MV-4-11 (cell line): ENCODE measurements around the gene CDV3.
A peak's percentile ranks its signal among the peaks of the same experiment; 100 is the strongest.

Source experiments
- DNase-seq: peaks from one replicate; lab custom pipeline; 2025; lab: John Stamatoyannopoulos, UW

Gene CDV3

DNA sequence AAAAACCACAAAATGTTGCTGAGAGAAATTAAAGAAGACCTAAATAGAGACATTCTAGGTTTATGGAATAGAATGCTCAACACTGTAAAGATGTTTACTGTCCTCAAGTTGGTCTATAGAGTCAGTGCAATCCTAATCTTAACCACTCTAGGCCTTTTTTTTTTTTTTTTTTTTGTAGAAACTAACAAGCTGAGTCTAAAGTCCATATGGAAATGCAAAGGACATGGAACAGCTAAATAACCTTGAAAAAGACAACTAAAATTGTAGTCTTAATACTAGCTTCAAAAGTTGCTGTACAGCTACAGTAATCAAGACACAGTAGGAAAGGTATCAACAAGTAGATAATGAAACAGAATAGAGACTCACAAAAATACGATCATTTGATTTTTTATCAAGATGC is 32.9 kb downstream of the CDV3 start:
- no peak for DNase-seq

DNA sequence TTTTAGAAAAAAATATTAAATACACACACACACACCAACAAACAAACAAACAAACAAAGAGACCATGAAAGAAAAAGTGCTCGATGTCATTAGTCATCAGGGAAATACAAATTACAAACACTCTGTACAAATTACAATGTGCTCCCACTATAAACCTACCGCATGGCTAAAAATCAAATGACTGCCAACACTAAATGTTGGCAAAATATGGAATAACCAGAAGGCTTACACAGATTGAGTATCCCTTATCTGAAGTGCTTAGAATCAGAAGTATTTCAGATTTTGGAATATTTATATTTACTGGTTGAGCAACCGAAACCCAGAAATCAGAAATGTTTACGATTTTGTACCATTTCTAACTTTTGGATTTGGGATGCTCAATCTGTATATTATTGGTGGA is 33.4 kb downstream of the CDV3 start:
- no peak for DNase-seq

DNA sequence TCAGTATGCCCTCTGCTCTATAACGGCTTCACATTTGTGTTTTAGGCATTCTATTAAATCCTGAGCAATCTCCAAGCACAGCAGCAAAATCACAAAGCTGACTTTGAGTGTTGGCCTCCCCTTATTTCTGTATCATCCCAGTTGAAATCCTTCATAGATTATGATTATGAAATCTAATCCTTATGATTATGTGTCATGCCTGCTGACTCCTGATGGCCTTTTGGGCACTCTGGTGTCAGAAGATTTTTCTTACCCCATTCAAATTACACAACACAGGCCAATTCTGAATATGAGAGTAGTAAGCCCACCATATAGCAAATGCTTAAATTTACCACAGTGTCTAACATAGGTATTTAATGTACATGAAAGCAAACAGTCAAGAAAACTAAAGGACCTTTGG is 34.3 kb downstream of the CDV3 start:
- no peak for DNase-seq

DNA sequence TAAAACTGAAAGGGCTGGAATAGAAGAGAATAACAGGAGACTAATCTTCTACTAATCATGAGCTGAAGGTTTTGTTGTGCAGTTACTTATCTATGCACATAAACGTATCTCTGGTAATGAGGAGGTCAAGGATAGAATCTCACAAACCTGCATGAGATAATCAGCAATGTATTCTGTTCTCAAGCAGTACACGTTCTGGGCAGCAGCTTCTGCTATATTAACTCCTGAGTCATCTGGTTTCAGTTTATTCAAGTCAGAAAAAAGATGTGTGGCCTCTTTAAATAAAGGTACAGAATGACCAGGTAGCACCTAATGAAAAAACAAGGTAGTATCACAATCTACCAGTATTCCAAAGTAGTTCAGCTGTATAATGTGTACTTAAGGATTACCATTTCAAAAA is 34.9 kb downstream of the CDV3 start:
- DNase-seq: no peak

DNA sequence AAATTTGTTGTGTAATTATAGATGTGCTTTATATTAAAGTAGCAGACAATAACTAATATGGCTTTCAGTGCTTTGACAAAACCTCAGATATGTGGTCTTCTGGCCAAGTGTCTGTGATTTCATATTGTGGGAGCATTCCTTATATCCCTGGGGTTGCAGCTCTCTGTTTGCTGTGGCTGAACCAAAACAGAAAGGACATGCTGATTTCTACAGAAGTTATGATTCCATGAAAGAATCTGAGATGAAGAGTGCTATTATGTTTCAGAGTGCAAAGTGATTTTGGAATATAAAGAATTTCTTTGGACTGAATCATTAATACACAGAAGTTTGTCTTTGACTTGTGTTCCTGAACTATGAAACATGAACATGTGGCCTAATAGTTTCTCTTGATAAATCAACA is 36.5 kb downstream of the CDV3 start:
- no peak for DNase-seq

DNA sequence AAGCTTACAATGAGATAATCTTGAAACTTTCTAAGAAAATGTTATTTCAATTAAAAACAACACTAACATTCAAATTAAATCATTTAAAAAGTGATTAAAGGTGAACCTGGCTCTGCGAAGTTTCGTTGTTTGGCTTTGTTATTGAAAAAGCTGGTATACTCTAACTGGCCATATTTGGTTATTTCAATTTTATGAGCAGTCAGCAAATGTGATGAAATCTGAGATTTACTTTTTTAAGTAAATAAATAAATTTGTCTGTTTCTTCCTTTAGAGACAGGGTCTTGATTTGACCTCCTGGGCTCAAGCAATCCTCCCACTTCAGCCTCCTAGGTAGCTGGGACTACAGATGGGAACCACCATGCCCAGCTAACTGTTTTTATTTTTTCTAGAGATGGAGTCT is 38.0 kb downstream of the CDV3 start:
- no peak for DNase-seq

DNA sequence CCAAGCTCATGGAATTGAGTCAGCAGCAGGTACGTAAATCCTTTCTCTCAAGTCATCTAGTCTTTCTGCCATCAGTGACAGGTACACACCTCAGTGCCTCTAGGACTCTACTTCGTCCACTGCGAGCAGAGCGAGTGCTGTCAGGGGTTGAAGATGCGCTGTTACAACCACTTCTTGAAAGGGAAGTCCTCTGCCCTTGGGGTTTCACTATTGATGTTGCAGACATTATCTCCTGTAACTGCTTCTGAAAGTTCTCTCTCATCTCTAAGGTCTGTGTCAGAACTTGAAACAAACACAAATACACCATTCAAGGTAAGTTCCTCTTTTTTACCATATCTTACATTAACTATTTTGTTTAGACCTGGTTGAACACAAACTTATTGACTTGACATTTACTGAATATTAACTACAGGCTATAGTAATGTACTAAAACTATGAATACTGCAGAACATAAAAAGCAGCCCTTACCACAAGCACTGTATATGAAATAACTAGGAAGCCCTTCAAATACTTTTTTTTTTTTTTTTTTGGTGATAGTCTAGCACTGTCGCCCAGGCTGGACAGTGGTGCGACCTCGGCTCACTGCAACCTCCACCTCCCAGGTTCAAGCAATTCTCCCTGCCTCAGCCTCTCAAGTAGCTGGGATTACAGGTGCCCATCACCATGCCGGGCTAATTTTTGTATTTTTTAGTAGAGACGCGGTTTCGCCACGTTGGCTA is 46.7 kb downstream of the CDV3 start:
- DNase-seq: peak; percentile 66

DNA sequence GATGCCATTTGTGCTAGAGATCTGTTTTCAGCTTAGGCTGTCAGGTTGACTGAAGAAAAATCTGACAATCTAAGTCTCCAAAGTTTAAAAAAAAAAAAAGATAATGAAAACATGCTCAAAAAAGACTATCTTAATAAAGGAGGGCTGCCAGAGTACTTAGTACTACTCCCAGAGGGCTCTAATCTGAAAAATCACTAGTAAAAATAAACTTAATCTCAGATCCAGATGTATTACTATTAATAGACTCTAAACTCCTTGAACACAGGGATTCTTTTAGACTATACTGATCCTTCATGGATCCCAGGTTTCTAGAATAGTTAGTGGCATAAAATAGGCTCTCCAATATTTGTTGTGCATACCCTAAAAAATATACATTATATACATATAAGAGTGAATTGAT is 54.3 kb downstream of the CDV3 start:
- DNase-seq: no peak

DNA sequence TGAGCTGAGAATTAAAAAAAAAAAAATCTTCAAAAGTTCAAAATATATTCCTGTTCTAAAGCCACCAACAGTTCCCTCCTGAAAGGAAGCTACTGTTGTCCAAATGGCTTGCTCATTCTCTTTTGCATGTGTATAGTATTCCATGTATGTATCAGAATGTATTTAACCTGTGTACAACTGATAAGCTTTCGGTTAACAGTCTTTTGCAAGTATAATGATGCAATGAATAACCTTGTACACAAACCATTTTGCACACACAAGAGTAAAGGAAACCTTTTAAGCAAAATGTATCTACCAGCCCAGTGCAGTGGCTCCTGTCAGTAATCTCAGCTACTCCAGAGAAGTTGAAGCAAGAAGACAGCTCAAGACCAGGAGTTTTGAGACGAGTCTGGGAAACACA is 55.7 kb downstream of the CDV3 start:
- DNase-seq: no peak

DNA sequence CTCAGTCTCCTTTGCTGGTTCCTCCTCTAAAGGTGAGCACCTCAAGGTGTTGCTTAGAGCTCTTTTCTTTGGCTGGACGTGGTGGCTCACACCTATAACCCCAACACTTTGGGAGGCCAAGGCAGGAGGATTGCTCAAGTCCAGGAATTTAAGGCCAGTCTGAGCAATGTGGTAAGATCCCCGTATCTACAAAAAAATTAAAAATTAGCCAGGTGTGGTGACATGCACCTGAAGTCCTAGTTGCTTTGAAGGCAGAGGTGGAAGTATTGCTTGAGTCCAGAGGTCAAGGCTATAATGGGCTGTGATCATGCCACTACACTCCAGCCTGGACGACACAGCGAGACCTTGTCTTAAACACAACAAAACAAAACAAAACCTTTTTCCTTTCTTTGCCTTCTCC is 60.0 kb downstream of the CDV3 start:
- DNase-seq: no peak
